Measurements from ENCODE around the gene ATP8A1.
"Not testable (repeated sequence)": the region's sequence is repeated elsewhere in the genome, so short reads cannot be mapped to it uniquely, and the experiment has no call there.

ATP8A1 gene

GRCh38 chr4:42398171-42398870 lies 258.6 kb downstream of the ATP8A1 start:
- no peak for DNase-seq

- no peak for DNase-seq
These were observed 259.2 kb downstream of the ATP8A1 start for GRCh38 chr4:42397635-42398170.

GRCh38 chr4:42396752-42397634 lies 259.9 kb downstream of the ATP8A1 start, which contains the start of gene SHISA3:
Gene SHISA3, plus strand, starts transcription at chr4:42397488. Its CDS starts 569 bp downstream, at chr4:42398057.
- DNase-seq, result no peak

GRCh38 chr4:42396361-42396751 lies 260.5 kb downstream of the ATP8A1 start:
- DNase-seq, result no peak

GRCh38 chr4:42395595-42395994 lies 261.3 kb downstream of the ATP8A1 start:
- no peak for DNase-seq

GRCh38 chr4:42392436-42392835 lies 264.5 kb downstream of the ATP8A1 start:
- no peak for DNase-seq

- no peak for DNase-seq
These were observed 264.9 kb downstream of the ATP8A1 start for GRCh38 chr4:42391981-42392380.

GRCh38 chr4:42391355-42391664 lies 265.6 kb downstream of the ATP8A1 start:
- DNase-seq, result no peak

GRCh38 chr4:42390622-42391354 lies 266.1 kb downstream of the ATP8A1 start:
- no peak for DNase-seq

GRCh38 chr4:42385516-42385915 lies 271.4 kb downstream of the ATP8A1 start:
- DNase-seq, result no peak

- DNase-seq, result no peak
These were observed 275.2 kb downstream of the ATP8A1 start for GRCh38 chr4:42381666-42382065.

GRCh38 chr4:42377497-42377896 lies 279.4 kb downstream of the ATP8A1 start:
- DNase-seq, result no peak

- DNase-seq, result not testable (repeated sequence)
These were observed 284.6 kb downstream of the ATP8A1 start for GRCh38 chr4:42372303-42372702.

GRCh38 chr4:42371305-42372252 lies 285.3 kb downstream of the ATP8A1 start:
- no peak for DNase-seq

- no peak for DNase-seq
These were observed 287.4 kb downstream of the ATP8A1 start for GRCh38 chr4:42369489-42369888.

GRCh38 chr4:42366959-42367358 lies 289.9 kb downstream of the ATP8A1 start:
- DNase-seq, result no peak

- DNase-seq, result no peak
These were observed 292.4 kb downstream of the ATP8A1 start for GRCh38 chr4:42364266-42365053.

- DNase-seq, result no peak
These were observed 293.3 kb downstream of the ATP8A1 start for GRCh38 chr4:42363614-42364013.

- no peak for DNase-seq
These were observed 294.3 kb downstream of the ATP8A1 start for GRCh38 chr4:42362591-42362990.

GRCh38 chr4:42361456-42361855 lies 295.4 kb downstream of the ATP8A1 start:
- no peak for DNase-seq

GRCh38 chr4:42360256-42360669 lies 296.6 kb downstream of the ATP8A1 start:
- no peak for DNase-seq

Measured in activated CD4-positive, alpha-beta T cell treated with anti-CD3 and anti-CD28 coated beads for 4 hours (primary cell).